Measurements from ENCODE around the gene PLPPR1.

The PLPPR1 gene

DNA sequence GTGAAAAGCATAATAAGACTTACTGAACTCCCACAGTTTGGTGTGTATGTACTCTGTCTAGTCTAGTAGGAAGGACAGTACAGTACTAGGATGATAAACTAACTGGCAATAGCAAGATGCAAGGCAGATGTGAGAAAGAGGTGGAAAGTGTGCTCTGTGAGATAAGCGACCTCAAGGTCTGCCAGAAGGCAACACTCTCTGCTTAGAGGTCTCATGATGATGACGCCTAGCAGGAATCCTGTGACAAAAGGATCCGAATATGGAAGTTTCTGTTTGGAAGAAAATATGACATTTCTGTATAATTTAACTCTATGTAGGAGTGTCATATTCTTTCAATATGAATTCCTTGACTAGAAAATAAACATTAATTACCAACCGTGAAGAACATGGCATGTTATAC, 112.2 kb downstream of the PLPPR1 start:
- Histone ChIP-seq H3K9me3 (ENCODE audit: insufficient read depth, low read depth, low read length) (0 out of 2 replicates have a peak, but pooled peaks cover 4% of the 10 kb centered on the region), H3K4me3 (ENCODE audit: low read length, poor library complexity, severe bottlenecking) (no peak overlapping the region), H3F3A (ENCODE audit: low read depth) (no peaks in the 10 kb centered on the region), H3K4me2 (ENCODE audit: low read depth, low read length, poor library complexity, severe bottlenecking) (no peak overlapping the region), H3K27me3 (ENCODE audit: insufficient read depth, low read length, poor library complexity, severe bottlenecking) (no peaks in the 10 kb centered on the region), H3K9ac (ENCODE audit: low read depth, low read length, poor library complexity, severe bottlenecking) (no peak overlapping the region), H2AFZ (ENCODE audit: low read length) (no peak overlapping the region), H3K9me2 (replicated peaks; ENCODE audit: low read depth, low read length) (no peaks in the 10 kb centered on the region), H4K20me1 (ENCODE audit: insufficient read depth, low read length, poor library complexity, severe bottlenecking) (no peaks in the 10 kb centered on the region), H3K36me3 (ENCODE audit: insufficient read depth, low read length) (no peaks in the 10 kb centered on the region), H3K4me1 (ENCODE audit: insufficient read depth, low read length, poor library complexity, severe bottlenecking) (no peaks in the 10 kb centered on the region), H3K79me2 (ENCODE audit: insufficient read depth, low read length) (no peaks in the 10 kb centered on the region)
- TF ChIP-seq, protein P1, sequence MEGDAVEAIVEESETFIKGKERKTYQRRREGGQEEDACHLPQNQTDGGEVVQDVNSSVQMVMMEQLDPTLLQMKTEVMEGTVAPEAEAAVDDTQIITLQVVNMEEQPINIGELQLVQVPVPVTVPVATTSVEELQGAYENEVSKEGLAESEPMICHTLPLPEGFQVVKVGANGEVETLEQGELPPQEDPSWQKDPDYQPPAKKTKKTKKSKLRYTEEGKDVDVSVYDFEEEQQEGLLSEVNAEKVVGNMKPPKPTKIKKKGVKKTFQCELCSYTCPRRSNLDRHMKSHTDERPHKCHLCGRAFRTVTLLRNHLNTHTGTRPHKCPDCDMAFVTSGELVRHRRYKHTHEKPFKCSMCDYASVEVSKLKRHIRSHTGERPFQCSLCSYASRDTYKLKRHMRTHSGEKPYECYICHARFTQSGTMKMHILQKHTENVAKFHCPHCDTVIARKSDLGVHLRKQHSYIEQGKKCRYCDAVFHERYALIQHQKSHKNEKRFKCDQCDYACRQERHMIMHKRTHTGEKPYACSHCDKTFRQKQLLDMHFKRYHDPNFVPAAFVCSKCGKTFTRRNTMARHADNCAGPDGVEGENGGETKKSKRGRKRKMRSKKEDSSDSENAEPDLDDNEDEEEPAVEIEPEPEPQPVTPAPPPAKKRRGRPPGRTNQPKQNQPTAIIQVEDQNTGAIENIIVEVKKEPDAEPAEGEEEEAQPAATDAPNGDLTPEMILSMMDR (conservative IDR thresholded peaks at IDR 0.05; ENCODE audit: low read length) = no peak
- TF ChIP-seq EZH2phosphoT487 (IDR thresholded peaks at IDR 0.05; ENCODE audit: borderline replicate concordance) = no peak

DNA sequence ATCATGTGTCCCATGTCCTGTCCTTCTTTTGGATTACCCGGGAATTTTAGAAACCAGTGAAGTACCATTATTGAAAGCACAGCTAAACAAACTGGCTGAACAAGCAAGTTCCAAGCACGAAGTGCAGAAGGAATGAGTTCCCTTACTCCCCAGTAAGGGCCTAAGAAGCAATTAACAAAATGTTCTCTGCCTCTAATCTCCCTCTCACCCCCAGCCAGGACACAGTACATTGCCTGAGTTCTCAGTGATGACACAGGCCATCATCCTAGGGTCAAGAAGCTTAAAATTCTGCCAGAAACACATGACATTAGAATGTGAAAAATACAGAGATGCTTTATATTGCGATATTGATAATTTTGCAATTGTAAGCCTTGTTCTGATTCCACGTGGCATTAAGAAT, 118.0 kb downstream of the PLPPR1 start:
- Histone ChIP-seq H2AFZ (ENCODE audit: low read length) (no peak overlapping the region), H3K4me2 (ENCODE audit: low read depth, low read length, poor library complexity, severe bottlenecking) (no peak overlapping the region), H3F3A (ENCODE audit: low read depth) (no peaks in the 10 kb centered on the region), H3K27me3 (ENCODE audit: insufficient read depth, low read length, poor library complexity, severe bottlenecking) (no peaks in the 10 kb centered on the region), H3K36me3 (ENCODE audit: insufficient read depth, low read length) (no peaks in the 10 kb centered on the region), H4K20me1 (ENCODE audit: insufficient read depth, low read length, poor library complexity, severe bottlenecking) (no peaks in the 10 kb centered on the region), H3K79me2 (ENCODE audit: insufficient read depth, low read length) (no peaks in the 10 kb centered on the region), H3K9ac (ENCODE audit: low read depth, low read length, poor library complexity, severe bottlenecking) (no peak overlapping the region), H3K9me2 (replicated peaks; ENCODE audit: low read depth, low read length) (no peaks in the 10 kb centered on the region), H3K4me3 (ENCODE audit: low read length, poor library complexity, severe bottlenecking) (no peak overlapping the region), H3K4me1 (ENCODE audit: insufficient read depth, low read length, poor library complexity, severe bottlenecking) (no peaks in the 10 kb centered on the region), H3K9me3 (ENCODE audit: insufficient read depth, low read depth, low read length) (0 out of 2 replicates have a peak, but pooled peaks cover 4% of the 10 kb centered on the region)
- TF ChIP-seq, protein P1 (conservative IDR thresholded peaks at IDR 0.05; ENCODE audit: low read length) = no peak
- TF ChIP-seq EZH2phosphoT487 (IDR thresholded peaks at IDR 0.05; ENCODE audit: borderline replicate concordance) = no peak

DNA sequence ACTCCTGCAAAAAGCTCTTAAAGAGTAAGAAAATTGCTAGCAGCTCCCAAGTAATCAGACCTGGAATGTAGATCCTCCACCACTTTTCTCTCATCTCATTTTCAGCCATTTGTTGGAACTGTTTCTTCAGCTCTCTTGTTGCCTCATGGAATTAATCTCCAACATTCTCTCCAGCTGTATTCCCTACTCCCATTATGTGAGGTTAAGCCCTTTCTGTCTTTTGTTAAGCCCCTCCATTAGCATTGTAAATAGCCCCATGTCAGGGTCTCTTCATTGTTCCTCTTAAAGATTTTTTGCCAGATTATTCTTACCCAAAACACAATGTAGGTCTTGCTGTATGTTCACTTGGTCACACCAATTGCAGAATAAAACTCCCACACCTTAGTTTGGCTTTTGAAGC, 119.8 kb downstream of the PLPPR1 start:
- TF ChIP-seq, protein P1 (conservative IDR thresholded peaks at IDR 0.05; ENCODE audit: low read length) = no peak
- TF ChIP-seq EZH2phosphoT487 (IDR thresholded peaks at IDR 0.05; ENCODE audit: borderline replicate concordance) = no peak
- no peaks in the 10 kb centered on the region for H3K9me3 ChIP-seq (ENCODE audit: insufficient read depth, low read depth, low read length)
- no peaks in the 10 kb centered on the region for H3K79me2 ChIP-seq (ENCODE audit: insufficient read depth, low read length)
- H3K4me3 ChIP-seq (ENCODE audit: low read length, poor library complexity, severe bottlenecking) = no peak overlapping the region
- no peaks in the 10 kb centered on the region for H3K27me3 ChIP-seq (ENCODE audit: insufficient read depth, low read length, poor library complexity, severe bottlenecking)
- no peaks in the 10 kb centered on the region for H3F3A ChIP-seq (ENCODE audit: low read depth)
- H2AFZ ChIP-seq (ENCODE audit: low read length) = no peak overlapping the region
- no peaks in the 10 kb centered on the region for H3K9me2 ChIP-seq (replicated peaks; ENCODE audit: low read depth, low read length)
- H3K9ac ChIP-seq (ENCODE audit: low read depth, low read length, poor library complexity, severe bottlenecking) = no peak overlapping the region
- H4K20me1 ChIP-seq (ENCODE audit: insufficient read depth, low read length, poor library complexity, severe bottlenecking) = no peaks in the 10 kb centered on the region
- H3K36me3 ChIP-seq (ENCODE audit: insufficient read depth, low read length) = no peaks in the 10 kb centered on the region
- H3K4me1 ChIP-seq (ENCODE audit: insufficient read depth, low read length, poor library complexity, severe bottlenecking) = no peaks in the 10 kb centered on the region
- H3K4me2 ChIP-seq (ENCODE audit: low read depth, low read length, poor library complexity, severe bottlenecking) = no peak overlapping the region

Data from Loucy (cell line).